HG03342 (cell line): ENCODE measurements around the gene SSX2IP.
"Not testable (repeated sequence)": the region's sequence is repeated elsewhere in the genome, so short reads cannot be mapped to it uniquely, and the experiment has no call there.

Experiments used
- ATAC-seq: cut with Tn5 transposase; IDR thresholded peaks from one replicate; pipeline ENCODE4 v1.9.1; 2021; ENCODE audit warnings: mild to moderate bottlenecking, moderate library complexity; ENCODE audit not compliant: unreplicated experiment

SSX2IP gene

GRCh38 chr1:84690397-84691121 is at the start of gene SSX2IP:
Gene SSX2IP, minus strand, starts transcription at chr1:84690461. Its CDS starts 19,242 bp downstream, at chr1:84671219.
- peak; percentile 93 for ATAC-seq

GRCh38 chr1:84738237-84738636 is 48.0 kb upstream of the SSX2IP start:
- ATAC-seq, result no peak

GRCh38 chr1:84737590-84737989 is 47.3 kb upstream of the SSX2IP start:
- ATAC-seq, result no peak

GRCh38 chr1:84736944-84737343 is 46.7 kb upstream of the SSX2IP start:
- no peak for ATAC-seq

- no peak for ATAC-seq
These were observed 46.2 kb upstream of the SSX2IP start for GRCh38 chr1:84736445-84736844.

- ATAC-seq, result no peak
These were observed 45.2 kb upstream of the SSX2IP start for GRCh38 chr1:84735483-84735882.

- ATAC-seq, result no peak
These were observed 42.3 kb upstream of the SSX2IP start for GRCh38 chr1:84732520-84732919.

- no peak for ATAC-seq
These were observed 41.3 kb upstream of the SSX2IP start for GRCh38 chr1:84731519-84731918.

- ATAC-seq, result not testable (repeated sequence)
These were observed 37.5 kb upstream of the SSX2IP start for GRCh38 chr1:84727711-84728110.

- ATAC-seq, result no peak
These were observed 36.6 kb upstream of the SSX2IP start for GRCh38 chr1:84726593-84727499.

GRCh38 chr1:84724128-84724860 is 34.0 kb upstream of the SSX2IP start:
- no peak for ATAC-seq

GRCh38 chr1:84722794-84723193 is 32.5 kb upstream of the SSX2IP start:
- ATAC-seq, result no peak

- ATAC-seq, result not testable (repeated sequence)
These were observed 31.6 kb upstream of the SSX2IP start for GRCh38 chr1:84721872-84722271.

- ATAC-seq, result no peak
These were observed 30.9 kb upstream of the SSX2IP start for GRCh38 chr1:84721152-84721551.

GRCh38 chr1:84720221-84720780 is 30.0 kb upstream of the SSX2IP start:
- ATAC-seq, result no peak

- no peak for ATAC-seq
These were observed 29.4 kb upstream of the SSX2IP start for GRCh38 chr1:84719543-84720217.

- no peak for ATAC-seq
These were observed 25.2 kb upstream of the SSX2IP start for GRCh38 chr1:84715342-84716019.

- no peak for ATAC-seq
These were observed 22.1 kb upstream of the SSX2IP start for GRCh38 chr1:84712276-84712874.

GRCh38 chr1:84711869-84712268 is 21.6 kb upstream of the SSX2IP start:
- ATAC-seq, result no peak
